SW 1271 (cell line): ENCODE measurements around the gene SLC12A9.
"Not testable (repeated sequence)": the region's sequence is repeated elsewhere in the genome, so short reads cannot be mapped to it uniquely, and the experiment has no call there.

Experiments used
- DNase-seq, 2 experiments: peaks; one replicate each; lab custom pipeline; 2025; lab: John Stamatoyannopoulos, UW

The SLC12A9 gene

GRCh38 chr7:100895956-100896731, 43.6 kb downstream of the SLC12A9 start:
- DNase-seq, result peak in 1 of 2 experiments; percentile 18

GRCh38 chr7:100896732-100897608, 44.5 kb downstream of the SLC12A9 start:
- DNase-seq, result no peak

- DNase-seq, result no peak
Observed at GRCh38 chr7:100897772-100898454, 45.4 kb downstream of the SLC12A9 start.

GRCh38 chr7:100899432-100899831, 46.9 kb downstream of the SLC12A9 start:
- DNase-seq, result no peak

- DNase-seq, result no peak
Observed at GRCh38 chr7:100900978-100901377, 48.5 kb downstream of the SLC12A9 start.

GRCh38 chr7:100901921-100902332, 49.4 kb downstream of the SLC12A9 start:
- no peak for DNase-seq

GRCh38 chr7:100902638-100903037, 50.1 kb downstream of the SLC12A9 start:
- no peak for DNase-seq

- DNase-seq, result no peak
Observed at GRCh38 chr7:100908512-100908911, 56.0 kb downstream of the SLC12A9 start.

GRCh38 chr7:100910443-100910842, 57.9 kb downstream of the SLC12A9 start:
- DNase-seq, result not testable (repeated sequence)

- DNase-seq, result no peak
Observed at GRCh38 chr7:100911484-100911883, 59.0 kb downstream of the SLC12A9 start.

- DNase-seq, result no peak
Observed at GRCh38 chr7:100914208-100914878, 61.8 kb downstream of the SLC12A9 start.

GRCh38 chr7:100914879-100915447, 62.5 kb downstream of the SLC12A9 start:
- peak; percentile 27 to 36 for DNase-seq
